BLaER1 treated with 17β-estradiol and CSF1 and Interleukin-3, amounts not matched to agents 10 nM and 100 nM (cell line): ENCODE results near the gene SCUBE2.
"Not testable (repeated sequence)": the region's sequence is repeated elsewhere in the genome, so short reads cannot be mapped to it uniquely, and the experiment has no call there.

ENCODE experiments used
- H3K27ac ChIP-seq, 11 experiments: shearing (Covaris generic); formaldehyde crosslinking; 2 replicates each; pipeline ENCODE4 v1.8.1; 2022
- H3K27me3 ChIP-seq, 11 experiments: shearing (Covaris generic); formaldehyde crosslinking; 2 replicates each; pipeline ENCODE4 v1.8.1; 2022
- H3K36me3 ChIP-seq, 11 experiments: shearing (Covaris generic); formaldehyde crosslinking; 2 replicates each; pipeline ENCODE4 v1.8.1; 2022
- H3K4me1 ChIP-seq, 10 experiments: shearing (Covaris generic); formaldehyde crosslinking; 2 replicates each; pipeline ENCODE4 v1.8.1; 2022
- H3K4me2 ChIP-seq, 11 experiments: shearing (Covaris generic); formaldehyde crosslinking; 2 replicates each; pipeline ENCODE4 v1.8.1; 2022
- H3K4me3 ChIP-seq, 10 experiments: shearing (Covaris generic); formaldehyde crosslinking; 2 replicates each; pipeline ENCODE4 v1.8.1; 2022
- H3K9ac ChIP-seq, 11 experiments: shearing (Covaris generic); formaldehyde crosslinking; 2 replicates each; pipeline ENCODE4 v1.8.1; 2022
- H3K9me3 ChIP-seq, 11 experiments: shearing (Covaris generic); formaldehyde crosslinking; replicated peaks in 1 of 11; 2 replicates each; pipeline ENCODE4 v1.8.1; 2022
- H4K20me1 ChIP-seq, 11 experiments: shearing (Covaris generic); formaldehyde crosslinking; 2 replicates each; pipeline ENCODE4 v1.8.1; 2022
- Cebpa-rat ChIP-seq, 11 experiments: shearing (Covaris generic); IDR thresholded peaks; 2 replicates each; pipeline ENCODE4 v1.8.1; 2022

The SCUBE2 gene

GRCh38 chr11:9118277-9118676 lies 26.9 kb upstream of the SCUBE2 start:
- Histone ChIP-seq H3K4me2 (no peak overlapping the region), H3K27me3 (no peaks in the 10 kb centered on the region), H4K20me1 (no peaks in the 10 kb centered on the region), H3K9me3 (peaks cover 6 to 20% (median 12%) of the 10 kb centered on the region in 11 experiments), H3K4me1 (peaks cover 0 to 8% (median 0%) of the 10 kb centered on the region in 10 experiments; a peak in 6 of 20 replicates), H3K4me3 (no peak overlapping the region), H3K27ac (no peak overlapping the region), H3K36me3 (0 out of 22 replicates have a peak, but pooled peaks cover 0 to 8% (median 0%) of the 10 kb centered on the region in 11 experiments), H3K9ac (no peak overlapping the region)
- TF ChIP-seq Cebpa-rat (IDR thresholded peaks at IDR 0.05) = no peak

- Histone ChIP-seq H4K20me1 (no peaks in the 10 kb centered on the region), H3K36me3 (peaks cover 0 to 8% (median 0%) of the 10 kb centered on the region in 11 experiments; a peak in 2 of 22 replicates), H3K27me3 (no peaks in the 10 kb centered on the region), H3K4me3 (no peak overlapping the region), H3K4me2 (no peak overlapping the region), H3K27ac (no peak overlapping the region), H3K9me3 (peaks cover 30 to 40% (median 33%) of the 10 kb centered on the region in 11 experiments), H3K9ac (no peak overlapping the region), H3K4me1 (no peaks in the 10 kb centered on the region)
- TF ChIP-seq Cebpa-rat (IDR thresholded peaks at IDR 0.05) = no peak
These were observed 20.7 kb upstream of the SCUBE2 start for GRCh38 chr11:9112075-9112474.

GRCh38 chr11:9109858-9110731 lies 18.7 kb upstream of the SCUBE2 start:
- no peaks in the 10 kb centered on the region for H3K27me3 ChIP-seq
- H3K27ac ChIP-seq = no peak overlapping the region
- no peak overlapping the region for H3K4me2 ChIP-seq
- H3K36me3 ChIP-seq = peaks cover 0 to 8% (median 0%) of the 10 kb centered on the region in 11 experiments; a peak in 2 of 22 replicates
- H3K9me3 ChIP-seq = peaks cover 30 to 40% (median 33%) of the 10 kb centered on the region in 11 experiments
- H3K4me3 ChIP-seq = no peak overlapping the region
- no peaks in the 10 kb centered on the region for H4K20me1 ChIP-seq
- no peaks in the 10 kb centered on the region for H3K4me1 ChIP-seq
- H3K9ac ChIP-seq = no peak overlapping the region
- no peak for TF ChIP-seq Cebpa-rat (IDR thresholded peaks at IDR 0.05)

- Histone ChIP-seq H3K36me3 (no peaks in the 10 kb centered on the region), H3K27ac (no peak overlapping the region), H3K27me3 (no peaks in the 10 kb centered on the region), H3K9ac (no peak overlapping the region), H3K9me3 (no peaks in the 10 kb centered on the region), H3K4me1 (no peaks in the 10 kb centered on the region), H3K4me2 (no peak overlapping the region), H4K20me1 (no peaks in the 10 kb centered on the region), H3K4me3 (no peak overlapping the region)
- TF ChIP-seq Cebpa-rat (IDR thresholded peaks at IDR 0.05) = no peak
These were observed 13.2 kb upstream of the SCUBE2 start for GRCh38 chr11:9104580-9104979.

GRCh38 chr11:9103542-9104276 lies 12.3 kb upstream of the SCUBE2 start:
- Histone ChIP-seq H3K4me2 (no peak overlapping the region), H3K4me3 (no peak overlapping the region), H3K9ac (no peak overlapping the region), H3K36me3 (no peaks in the 10 kb centered on the region), H3K27ac (no peak overlapping the region), H4K20me1 (no peaks in the 10 kb centered on the region), H3K27me3 (no peaks in the 10 kb centered on the region), H3K4me1 (no peaks in the 10 kb centered on the region), H3K9me3 (no peaks in the 10 kb centered on the region)
- no peak for TF ChIP-seq Cebpa-rat (IDR thresholded peaks at IDR 0.05)

- no peak overlapping the region for H3K4me2 ChIP-seq
- no peak overlapping the region for H3K9ac ChIP-seq
- H3K4me1 ChIP-seq = no peaks in the 10 kb centered on the region
- no peak overlapping the region for H3K4me3 ChIP-seq
- no peak for TF ChIP-seq Cebpa-rat (IDR thresholded peaks at IDR 0.05)
- H3K36me3 ChIP-seq = no peaks in the 10 kb centered on the region
- H4K20me1 ChIP-seq = no peaks in the 10 kb centered on the region
- no peak overlapping the region for H3K27ac ChIP-seq
- no peaks in the 10 kb centered on the region for H3K9me3 ChIP-seq
- peaks cover 0 to 1% (median 0%) of the 10 kb centered on the region in 11 experiments; a peak in 1 of 22 replicates for H3K27me3 ChIP-seq
These were observed 8.2 kb upstream of the SCUBE2 start for GRCh38 chr11:9099617-9100016.

GRCh38 chr11:9098455-9098854 lies 7.1 kb upstream of the SCUBE2 start:
- H4K20me1 ChIP-seq, H3K9ac ChIP-seq, H3K9me3 ChIP-seq, H3K27ac ChIP-seq, H3K4me1 ChIP-seq, H3K4me3 ChIP-seq, H3K4me2 ChIP-seq, H3K36me3 ChIP-seq: not testable (repeated sequence)
- peaks cover 4 to 13% (median 7%) of the 10 kb centered on the region in 11 experiments; a peak in 20 of 22 replicates for H3K27me3 ChIP-seq

- H3K4me1 ChIP-seq, H3K4me2 ChIP-seq, H3K9ac ChIP-seq, H3K27ac ChIP-seq, H4K20me1 ChIP-seq, H3K4me3 ChIP-seq, H3K36me3 ChIP-seq, H3K9me3 ChIP-seq: not testable (repeated sequence)
- H3K27me3 ChIP-seq = peaks cover 15 to 24% (median 17%) of the 10 kb centered on the region in 11 experiments
These were observed 6.0 kb upstream of the SCUBE2 start for GRCh38 chr11:9097186-9097943.

GRCh38 chr11:9096427-9096826 lies 5.0 kb upstream of the SCUBE2 start:
- no peak overlapping the region for H3K9ac ChIP-seq
- no peaks in the 10 kb centered on the region for H3K36me3 ChIP-seq
- peaks cover 25 to 33% (median 27%) of the 10 kb centered on the region in 11 experiments for H3K27me3 ChIP-seq
- no peak overlapping the region for H3K4me2 ChIP-seq
- H3K4me1 ChIP-seq = peaks cover 0 to 4% (median 0%) of the 10 kb centered on the region in 10 experiments; a peak in 3 of 20 replicates
- peaks cover 0 to 12% (median 0%) of the 10 kb centered on the region in 11 experiments; a peak in 1 of 22 replicates for H4K20me1 ChIP-seq
- no peak for TF ChIP-seq Cebpa-rat (IDR thresholded peaks at IDR 0.05)
- H3K27ac ChIP-seq = no peak overlapping the region
- no peaks in the 10 kb centered on the region for H3K9me3 ChIP-seq
- no peak overlapping the region for H3K4me3 ChIP-seq
